ENCODE results near the gene SORBS1.

The SORBS1 gene

DNA sequence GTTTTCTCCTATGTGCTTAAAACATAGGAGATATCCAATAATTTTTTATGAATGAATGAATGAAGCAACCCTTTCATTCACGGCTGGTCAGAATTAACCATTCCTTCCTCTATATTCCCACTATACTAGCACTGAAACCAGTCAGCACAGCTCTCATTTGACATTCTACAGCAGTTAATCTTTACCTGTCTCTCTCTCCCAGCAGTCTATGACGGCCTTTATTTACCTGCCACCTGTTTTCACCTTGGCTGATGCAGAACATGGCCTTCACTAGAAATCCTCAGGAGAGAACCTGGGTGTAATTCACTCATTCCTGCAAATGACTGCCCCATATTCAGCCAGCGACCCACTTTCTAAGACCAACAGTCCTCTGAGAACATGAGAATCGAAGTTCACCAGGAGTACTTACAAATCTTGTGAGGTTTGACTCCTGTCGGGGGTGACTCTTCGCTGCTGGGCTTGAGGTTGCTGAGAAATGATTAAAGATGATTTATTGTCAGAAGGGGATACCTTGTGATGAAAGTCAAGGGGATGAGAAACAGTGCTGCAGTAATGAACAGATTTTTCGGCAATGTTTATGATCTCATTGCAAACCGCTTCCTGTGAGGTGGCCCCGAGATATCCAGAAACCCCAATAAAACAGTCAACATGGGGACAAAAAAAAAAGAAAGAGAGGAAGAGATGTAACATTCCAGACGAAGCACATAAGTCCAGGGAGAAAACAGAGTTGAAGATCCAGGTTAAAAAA lies 239.4 kb downstream of the SORBS1 start:
- Histone ChIP-seq H3K27me3 (ENCODE audit: control insufficient read depth, insufficient read depth, low read length) (no peaks in the 10 kb centered on the region), H3K36me3 (ENCODE audit: control insufficient read depth, insufficient read depth, low read length) (peaks cover 3% of the 10 kb centered on the region), H3K9me3 (ENCODE audit: control insufficient read depth, insufficient read depth, low read length) (no peaks in the 10 kb centered on the region), H3K4me1 (ENCODE audit: control insufficient read depth, insufficient read depth, low read length) (no peaks in the 10 kb centered on the region), H3K4me3 (ENCODE audit: low read depth, low read length) (no peak overlapping the region), H3K9ac (ENCODE audit: low read depth, low read length) (no peak overlapping the region)

DNA sequence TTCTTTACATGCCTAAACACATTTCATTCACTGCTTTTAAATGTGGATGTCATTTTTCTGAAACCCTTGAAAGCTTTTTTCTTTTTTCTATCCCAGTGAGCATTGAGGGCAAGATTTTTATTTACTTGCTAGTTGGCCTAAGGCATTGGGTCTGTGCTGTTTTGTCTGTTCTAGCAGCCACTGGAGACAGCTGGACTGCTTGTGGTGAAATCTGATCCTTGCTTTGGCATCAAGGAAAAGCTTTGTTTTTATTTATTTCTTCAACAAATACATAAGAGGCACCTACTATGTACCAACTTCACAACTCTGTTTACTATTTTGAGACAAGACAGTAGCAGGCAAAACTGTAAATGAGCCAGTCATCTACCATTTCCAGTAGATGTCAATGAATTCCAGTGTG lies 241.9 kb downstream of the SORBS1 start:
- peaks cover 3% of the 10 kb centered on the region for H3K36me3 ChIP-seq (ENCODE audit: control insufficient read depth, insufficient read depth, low read length)
- H3K9me3 ChIP-seq (ENCODE audit: control insufficient read depth, insufficient read depth, low read length), result no peaks in the 10 kb centered on the region
- no peak overlapping the region for H3K4me3 ChIP-seq (ENCODE audit: low read depth, low read length)
- no peaks in the 10 kb centered on the region for H3K4me1 ChIP-seq (ENCODE audit: control insufficient read depth, insufficient read depth, low read length)
- H3K27me3 ChIP-seq (ENCODE audit: control insufficient read depth, insufficient read depth, low read length), result no peaks in the 10 kb centered on the region
- H3K9ac ChIP-seq (ENCODE audit: low read depth, low read length), result no peak overlapping the region

DNA sequence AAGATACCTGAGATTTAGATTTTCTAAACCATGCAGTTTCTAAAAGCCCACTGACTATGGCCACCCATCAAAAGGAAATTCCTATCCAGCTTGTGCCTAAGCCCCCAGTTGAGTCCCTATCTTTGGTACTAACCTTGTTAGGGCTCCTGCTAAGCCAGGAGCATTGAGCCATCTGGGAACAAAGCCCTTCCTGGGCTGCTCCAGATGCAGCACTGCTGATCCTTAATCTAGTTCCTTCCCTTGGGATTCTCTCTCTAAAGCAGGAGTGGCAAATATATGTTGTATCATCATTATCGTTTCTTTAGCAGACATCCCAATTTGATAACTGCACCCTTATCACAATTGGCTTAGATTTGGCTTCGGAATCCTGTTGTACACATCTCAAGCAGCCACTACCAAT lies 245.7 kb downstream of the SORBS1 start:
- H3K9me3 ChIP-seq (ENCODE audit: control insufficient read depth, insufficient read depth, low read length), result no peaks in the 10 kb centered on the region
- H3K4me3 ChIP-seq (ENCODE audit: low read depth, low read length), result no peak overlapping the region
- no peak overlapping the region for H3K9ac ChIP-seq (ENCODE audit: low read depth, low read length)
- no peaks in the 10 kb centered on the region for H3K27me3 ChIP-seq (ENCODE audit: control insufficient read depth, insufficient read depth, low read length)
- H3K4me1 ChIP-seq (ENCODE audit: control insufficient read depth, insufficient read depth, low read length), result peaks cover 14% of the 10 kb centered on the region
- no peaks in the 10 kb centered on the region for H3K36me3 ChIP-seq (ENCODE audit: control insufficient read depth, insufficient read depth, low read length)

DNA sequence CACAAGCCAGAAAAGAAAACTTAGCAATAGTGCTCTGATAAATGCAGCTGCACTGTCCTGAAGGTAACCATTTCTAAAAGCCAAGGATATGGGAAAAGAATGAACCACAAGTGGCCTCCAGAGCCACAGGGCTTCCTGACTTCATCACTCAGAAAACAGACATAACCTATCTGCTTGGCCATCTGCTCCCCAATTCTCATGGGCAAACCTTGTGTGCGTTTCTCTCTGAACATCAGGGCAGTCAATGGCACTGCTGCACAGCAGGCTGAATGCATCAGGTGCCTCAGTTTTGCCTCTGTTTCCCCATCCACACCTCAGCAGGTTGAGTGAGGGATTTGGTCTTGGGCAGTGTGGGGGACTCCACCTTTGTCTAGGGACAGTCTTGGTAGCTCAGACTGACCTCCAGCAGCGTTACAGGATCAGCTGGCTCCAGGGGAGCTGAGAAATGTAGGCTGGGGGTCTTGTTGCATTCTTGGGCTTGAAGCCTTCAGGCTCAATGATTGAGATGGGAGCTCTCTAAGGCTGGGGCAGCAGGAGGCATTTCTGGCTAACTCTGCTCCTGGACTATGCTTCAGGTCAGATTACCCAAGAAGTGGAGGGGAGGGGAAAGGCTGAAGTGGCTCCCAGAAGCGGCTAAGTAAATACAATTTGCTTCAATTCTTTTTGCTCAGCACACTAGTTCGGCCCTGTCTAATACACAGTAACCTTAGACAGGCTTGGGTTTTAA lies 246.8 kb downstream of the SORBS1 start:
- Histone ChIP-seq H3K36me3 (ENCODE audit: control insufficient read depth, insufficient read depth, low read length) (no peaks in the 10 kb centered on the region), H3K4me3 (ENCODE audit: low read depth, low read length) (no peak overlapping the region), H3K9me3 (ENCODE audit: control insufficient read depth, insufficient read depth, low read length) (no peaks in the 10 kb centered on the region), H3K4me1 (ENCODE audit: control insufficient read depth, insufficient read depth, low read length) (peaks cover 20% of the 10 kb centered on the region), H3K9ac (ENCODE audit: low read depth, low read length) (no peak overlapping the region), H3K27me3 (ENCODE audit: control insufficient read depth, insufficient read depth, low read length) (no peaks in the 10 kb centered on the region)

DNA sequence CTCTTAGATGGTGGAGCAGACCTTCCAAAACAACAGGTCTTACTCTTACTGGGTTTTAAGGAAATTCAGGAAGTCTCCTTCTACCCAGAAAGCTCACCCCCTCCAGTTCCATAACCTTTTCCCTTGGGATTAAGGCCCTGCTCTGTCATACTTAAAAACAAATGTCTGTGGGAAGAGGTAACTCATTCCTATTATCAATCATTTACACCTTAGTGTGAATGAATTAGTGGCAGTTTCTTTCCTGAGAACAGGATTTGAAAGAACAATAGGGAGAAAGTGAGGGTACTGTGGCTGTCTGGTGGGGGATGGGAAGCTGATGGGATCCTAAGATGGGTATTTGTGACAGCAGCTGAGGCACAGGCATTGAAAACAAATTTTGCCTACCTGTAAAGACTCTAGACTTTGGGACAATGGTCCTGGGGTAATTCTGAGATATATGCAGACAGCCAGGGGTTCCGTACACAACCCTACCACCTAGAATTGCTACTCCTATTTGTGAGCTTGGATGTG lies 248.1 kb downstream of the SORBS1 start:
- H3K9me3 ChIP-seq (ENCODE audit: control insufficient read depth, insufficient read depth, low read length), result no peaks in the 10 kb centered on the region
- no peaks in the 10 kb centered on the region for H3K36me3 ChIP-seq (ENCODE audit: control insufficient read depth, insufficient read depth, low read length)
- H3K27me3 ChIP-seq (ENCODE audit: control insufficient read depth, insufficient read depth, low read length), result no peaks in the 10 kb centered on the region
- H3K4me3 ChIP-seq (ENCODE audit: low read depth, low read length), result no peak overlapping the region
- H3K9ac ChIP-seq (ENCODE audit: low read depth, low read length), result no peak overlapping the region
- H3K4me1 ChIP-seq (ENCODE audit: control insufficient read depth, insufficient read depth, low read length), result peaks cover 25% of the 10 kb centered on the region

DNA sequence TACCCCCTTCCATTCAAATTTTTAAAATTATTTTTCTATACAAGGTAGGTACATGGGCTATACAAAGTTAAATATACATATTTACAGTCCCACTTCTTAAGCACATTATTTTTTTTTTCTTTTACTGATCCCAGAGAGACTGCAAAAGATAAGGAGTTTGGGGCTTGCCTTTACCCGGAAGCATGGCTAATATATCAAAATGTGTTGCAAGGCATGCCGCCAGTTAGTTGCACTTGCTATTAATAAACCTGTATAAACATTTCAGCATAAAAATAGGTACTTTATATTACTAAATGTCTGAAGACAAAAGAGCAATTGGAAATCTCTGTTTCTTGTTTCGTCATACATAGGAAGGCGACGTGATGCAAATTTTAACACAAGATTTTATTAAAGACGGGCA lies 248.9 kb downstream of the SORBS1 start:
- H3K4me3 ChIP-seq (ENCODE audit: low read depth, low read length), result no peak overlapping the region
- no peaks in the 10 kb centered on the region for H3K36me3 ChIP-seq (ENCODE audit: control insufficient read depth, insufficient read depth, low read length)
- no peak overlapping the region for H3K9ac ChIP-seq (ENCODE audit: low read depth, low read length)
- H3K4me1 ChIP-seq (ENCODE audit: control insufficient read depth, insufficient read depth, low read length), result peaks cover 25% of the 10 kb centered on the region
- no peaks in the 10 kb centered on the region for H3K9me3 ChIP-seq (ENCODE audit: control insufficient read depth, insufficient read depth, low read length)
- H3K27me3 ChIP-seq (ENCODE audit: control insufficient read depth, insufficient read depth, low read length), result no peaks in the 10 kb centered on the region

DNA sequence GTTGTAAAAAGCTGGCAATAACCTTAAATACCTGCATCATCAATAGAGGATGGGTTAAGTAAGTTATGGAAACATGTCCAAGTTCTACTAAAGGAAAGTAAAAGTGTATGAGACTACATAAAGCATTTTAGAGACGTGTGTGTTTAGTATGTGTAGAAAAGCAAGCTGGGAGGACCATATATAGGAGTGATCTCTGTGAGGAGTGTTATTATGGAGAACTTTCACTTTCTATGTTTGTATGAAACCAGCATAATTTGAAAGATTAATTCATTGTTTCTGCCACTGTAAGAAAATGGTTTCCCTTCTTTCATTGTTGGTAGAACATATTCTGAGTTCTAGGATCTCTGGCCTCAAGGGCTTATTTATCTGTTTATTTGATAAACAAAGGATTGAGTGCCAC lies 251.2 kb downstream of the SORBS1 start:
- H3K36me3 ChIP-seq (ENCODE audit: control insufficient read depth, insufficient read depth, low read length), result no peaks in the 10 kb centered on the region
- H3K27me3 ChIP-seq (ENCODE audit: control insufficient read depth, insufficient read depth, low read length), result no peaks in the 10 kb centered on the region
- H3K9ac ChIP-seq (ENCODE audit: low read depth, low read length), result no peak overlapping the region
- H3K4me3 ChIP-seq (ENCODE audit: low read depth, low read length), result no peak overlapping the region
- peaks cover 25% of the 10 kb centered on the region for H3K4me1 ChIP-seq (ENCODE audit: control insufficient read depth, insufficient read depth, low read length)
- H3K9me3 ChIP-seq (ENCODE audit: control insufficient read depth, insufficient read depth, low read length), result no peaks in the 10 kb centered on the region

DNA sequence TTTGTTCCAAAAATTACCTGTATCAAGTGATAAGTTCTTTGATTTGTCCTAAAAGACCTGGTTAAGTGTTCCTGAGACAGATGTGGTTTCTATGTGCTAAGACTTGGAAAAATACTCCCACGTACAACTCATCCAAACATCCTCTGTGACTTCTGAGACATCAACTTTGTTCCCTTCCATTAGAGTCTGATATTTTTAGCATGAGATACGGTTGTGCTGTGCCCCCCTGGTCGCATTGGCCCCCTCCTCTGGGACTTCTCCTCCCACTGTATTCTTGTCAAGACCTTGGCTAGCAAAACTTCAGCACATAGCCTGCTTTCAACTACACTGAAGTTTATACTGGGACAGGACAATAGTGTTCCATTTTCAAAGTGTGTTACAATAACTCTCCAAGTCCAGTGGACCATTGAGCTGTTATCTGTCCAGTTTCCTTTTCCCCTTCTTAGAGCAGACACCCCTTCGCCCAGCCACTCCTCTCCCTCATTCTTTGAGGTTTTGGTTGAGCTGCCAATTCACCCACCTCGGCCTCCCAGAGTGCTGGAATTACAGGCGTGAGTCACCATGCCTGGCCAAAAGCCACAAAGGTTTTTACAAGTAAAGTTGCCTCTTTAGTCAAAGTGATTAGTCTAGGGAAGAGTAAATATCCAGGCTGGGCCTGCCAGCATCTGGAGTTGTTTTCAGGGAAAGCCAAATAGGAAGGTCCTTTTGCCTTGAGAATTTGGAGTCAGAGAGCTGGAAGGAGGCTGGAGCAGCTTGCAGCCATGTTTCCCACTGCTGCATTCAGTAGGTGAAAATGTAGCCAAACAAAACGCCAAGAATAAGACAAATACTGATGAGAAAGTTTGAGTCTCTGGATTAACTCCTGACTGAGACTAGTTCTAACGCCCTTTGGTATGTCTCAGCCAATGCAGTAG lies 252.5 kb downstream of the SORBS1 start:
- Histone ChIP-seq H3K4me1 (ENCODE audit: control insufficient read depth, insufficient read depth, low read length) (peaks cover 32% of the 10 kb centered on the region), H3K36me3 (ENCODE audit: control insufficient read depth, insufficient read depth, low read length) (no peaks in the 10 kb centered on the region), H3K9me3 (ENCODE audit: control insufficient read depth, insufficient read depth, low read length) (no peaks in the 10 kb centered on the region), H3K4me3 (ENCODE audit: low read depth, low read length) (no peak overlapping the region), H3K9ac (ENCODE audit: low read depth, low read length) (no peak overlapping the region), H3K27me3 (ENCODE audit: control insufficient read depth, insufficient read depth, low read length) (no peaks in the 10 kb centered on the region)

DNA sequence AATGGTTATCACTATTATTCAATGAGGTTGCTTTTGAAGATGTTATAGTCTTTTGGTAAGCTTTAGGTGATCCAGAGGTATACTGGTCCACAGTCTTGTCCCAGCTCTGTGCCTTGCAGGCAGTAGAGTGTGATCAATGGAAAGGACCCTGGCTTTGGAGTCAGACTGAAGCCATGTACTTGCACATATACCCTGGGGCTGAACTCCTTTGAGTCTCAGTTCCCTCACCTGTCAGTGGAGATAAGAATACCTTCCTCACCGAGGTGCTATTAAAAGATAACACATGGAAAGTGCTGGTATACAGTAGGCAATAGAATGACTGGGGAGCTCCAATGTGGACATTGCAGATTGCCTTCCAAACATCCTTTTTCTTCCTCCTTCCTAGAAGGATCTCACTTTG lies 254.3 kb downstream of the SORBS1 start:
- H3K4me3 ChIP-seq (ENCODE audit: low read depth, low read length), result no peak overlapping the region
- H3K9me3 ChIP-seq (ENCODE audit: control insufficient read depth, insufficient read depth, low read length), result no peaks in the 10 kb centered on the region
- H3K4me1 ChIP-seq (ENCODE audit: control insufficient read depth, insufficient read depth, low read length), result peaks cover 26% of the 10 kb centered on the region
- no peaks in the 10 kb centered on the region for H3K27me3 ChIP-seq (ENCODE audit: control insufficient read depth, insufficient read depth, low read length)
- H3K36me3 ChIP-seq (ENCODE audit: control insufficient read depth, insufficient read depth, low read length), result no peaks in the 10 kb centered on the region
- no peak overlapping the region for H3K9ac ChIP-seq (ENCODE audit: low read depth, low read length)

DNA sequence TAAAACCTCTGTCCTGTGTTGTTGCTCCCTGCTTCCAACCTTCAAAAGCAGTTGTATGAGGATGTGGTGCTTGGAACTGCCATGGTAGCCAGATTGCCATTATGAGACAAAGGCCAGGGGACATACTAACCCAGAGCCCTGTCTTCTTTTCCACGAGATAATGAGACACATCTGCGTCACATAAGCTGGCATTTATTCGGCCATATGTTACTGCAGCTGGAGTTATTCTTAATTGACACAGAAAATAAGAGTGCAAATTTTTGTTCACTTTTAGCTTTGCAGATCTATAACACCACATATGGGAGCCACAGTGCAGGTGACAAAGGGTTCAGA lies 254.9 kb downstream of the SORBS1 start:
- Histone ChIP-seq H3K9ac (ENCODE audit: low read depth, low read length) (no peak overlapping the region), H3K4me3 (ENCODE audit: low read depth, low read length) (no peak overlapping the region), H3K36me3 (ENCODE audit: control insufficient read depth, insufficient read depth, low read length) (no peaks in the 10 kb centered on the region), H3K4me1 (ENCODE audit: control insufficient read depth, insufficient read depth, low read length) (peaks cover 26% of the 10 kb centered on the region), H3K27me3 (ENCODE audit: control insufficient read depth, insufficient read depth, low read length) (no peaks in the 10 kb centered on the region), H3K9me3 (ENCODE audit: control insufficient read depth, insufficient read depth, low read length) (no peaks in the 10 kb centered on the region)

DNA sequence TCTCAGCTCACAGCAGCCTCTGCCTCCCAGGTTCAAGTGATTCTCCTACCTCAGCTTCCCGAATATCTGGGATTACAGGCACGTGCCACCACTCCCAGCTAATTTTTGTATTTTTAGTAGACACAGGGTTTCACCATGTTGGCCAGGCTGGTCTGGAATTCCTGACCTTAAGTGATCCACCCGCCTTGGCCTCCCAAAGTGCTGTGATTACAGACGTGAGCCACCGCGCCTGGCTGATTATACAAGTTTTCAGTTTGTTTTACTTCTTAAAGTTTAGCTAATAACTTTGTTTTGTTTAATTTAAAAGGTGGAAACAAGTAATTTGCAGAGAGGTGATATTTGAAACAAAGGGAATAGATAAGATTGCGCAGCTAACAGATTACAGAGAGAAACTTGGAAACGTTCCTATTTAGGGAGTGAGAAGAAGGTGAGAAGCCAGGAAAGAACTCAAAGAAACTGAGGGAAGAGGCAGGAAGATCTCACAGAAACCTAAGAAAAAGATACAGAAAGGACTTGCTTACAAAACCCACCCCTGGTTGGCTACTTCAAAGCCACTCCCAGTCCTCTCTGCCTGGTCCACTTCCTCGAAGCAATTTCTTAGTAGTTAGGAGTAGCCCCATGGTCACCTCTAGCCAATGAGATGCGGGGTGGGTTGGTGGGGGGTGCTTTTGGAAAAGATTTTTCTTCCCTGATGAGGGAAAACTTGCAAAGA lies 255.4 kb downstream of the SORBS1 start:
- no peaks in the 10 kb centered on the region for H3K9me3 ChIP-seq (ENCODE audit: control insufficient read depth, insufficient read depth, low read length)
- H3K9ac ChIP-seq (ENCODE audit: low read depth, low read length), result no peak overlapping the region
- no peaks in the 10 kb centered on the region for H3K27me3 ChIP-seq (ENCODE audit: control insufficient read depth, insufficient read depth, low read length)
- H3K36me3 ChIP-seq (ENCODE audit: control insufficient read depth, insufficient read depth, low read length), result no peaks in the 10 kb centered on the region
- H3K4me1 ChIP-seq (ENCODE audit: control insufficient read depth, insufficient read depth, low read length), result peaks cover 26% of the 10 kb centered on the region
- no peak overlapping the region for H3K4me3 ChIP-seq (ENCODE audit: low read depth, low read length)

Data from iPS-15b (cell line).